ENCODE results near the gene TDRD7.

The TDRD7 gene, protein sequence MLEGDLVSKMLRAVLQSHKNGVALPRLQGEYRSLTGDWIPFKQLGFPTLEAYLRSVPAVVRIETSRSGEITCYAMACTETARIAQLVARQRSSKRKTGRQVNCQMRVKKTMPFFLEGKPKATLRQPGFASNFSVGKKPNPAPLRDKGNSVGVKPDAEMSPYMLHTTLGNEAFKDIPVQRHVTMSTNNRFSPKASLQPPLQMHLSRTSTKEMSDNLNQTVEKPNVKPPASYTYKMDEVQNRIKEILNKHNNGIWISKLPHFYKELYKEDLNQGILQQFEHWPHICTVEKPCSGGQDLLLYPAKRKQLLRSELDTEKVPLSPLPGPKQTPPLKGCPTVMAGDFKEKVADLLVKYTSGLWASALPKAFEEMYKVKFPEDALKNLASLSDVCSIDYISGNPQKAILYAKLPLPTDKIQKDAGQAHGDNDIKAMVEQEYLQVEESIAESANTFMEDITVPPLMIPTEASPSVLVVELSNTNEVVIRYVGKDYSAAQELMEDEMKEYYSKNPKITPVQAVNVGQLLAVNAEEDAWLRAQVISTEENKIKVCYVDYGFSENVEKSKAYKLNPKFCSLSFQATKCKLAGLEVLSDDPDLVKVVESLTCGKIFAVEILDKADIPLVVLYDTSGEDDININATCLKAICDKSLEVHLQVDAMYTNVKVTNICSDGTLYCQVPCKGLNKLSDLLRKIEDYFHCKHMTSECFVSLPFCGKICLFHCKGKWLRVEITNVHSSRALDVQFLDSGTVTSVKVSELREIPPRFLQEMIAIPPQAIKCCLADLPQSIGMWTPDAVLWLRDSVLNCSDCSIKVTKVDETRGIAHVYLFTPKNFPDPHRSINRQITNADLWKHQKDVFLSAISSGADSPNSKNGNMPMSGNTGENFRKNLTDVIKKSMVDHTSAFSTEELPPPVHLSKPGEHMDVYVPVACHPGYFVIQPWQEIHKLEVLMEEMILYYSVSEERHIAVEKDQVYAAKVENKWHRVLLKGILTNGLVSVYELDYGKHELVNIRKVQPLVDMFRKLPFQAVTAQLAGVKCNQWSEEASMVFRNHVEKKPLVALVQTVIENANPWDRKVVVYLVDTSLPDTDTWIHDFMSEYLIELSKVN

DNA sequence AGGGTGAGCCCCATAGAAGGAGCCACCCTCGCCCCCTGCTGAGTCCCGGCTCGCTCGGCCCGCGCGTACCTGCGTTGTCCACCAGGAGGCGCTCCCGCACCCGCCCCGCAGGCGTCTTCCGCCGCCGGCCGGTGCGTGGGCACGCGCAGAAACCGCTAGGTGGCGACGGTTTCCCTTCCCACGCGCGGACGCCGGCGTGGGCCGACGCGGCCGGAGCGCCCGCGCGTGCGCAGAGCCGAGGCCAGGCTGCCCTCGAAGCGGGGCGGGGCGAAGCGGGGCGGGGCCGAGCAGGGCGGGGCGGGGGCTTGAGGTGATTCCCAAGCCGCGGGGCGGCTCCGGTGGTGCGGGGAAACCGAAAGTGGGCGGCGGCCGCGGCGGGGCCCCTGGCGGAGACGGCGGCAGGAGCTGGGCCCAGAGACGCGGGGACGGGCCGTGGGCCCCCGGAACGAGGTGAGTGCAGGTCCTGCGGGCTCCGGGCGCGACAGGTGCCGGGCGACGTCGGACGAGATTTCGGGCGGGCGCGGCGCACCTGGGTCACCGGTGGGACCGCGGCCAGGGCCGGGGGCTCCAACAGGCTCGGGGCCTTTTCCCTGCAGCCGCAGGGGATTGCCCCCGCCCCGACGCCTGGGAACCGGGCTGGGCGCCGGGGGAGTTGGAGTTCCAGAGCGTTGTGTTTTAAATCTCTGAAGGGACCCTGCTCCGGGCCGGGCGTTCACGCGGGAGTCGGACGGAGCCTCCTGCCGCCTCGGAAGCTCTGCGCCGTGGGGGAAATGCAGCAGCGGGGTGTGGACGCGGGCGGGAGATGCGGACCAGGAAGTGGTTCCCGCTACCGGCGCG is at the start of gene TDRD7:
TDRD7 (plus strand) TSS at position 308 of the 837 bp plus-strand sequence. CDS start 16,370 bp downstream, outside the sequence.
- peak; percentile 30 for DNase-seq

DNA sequence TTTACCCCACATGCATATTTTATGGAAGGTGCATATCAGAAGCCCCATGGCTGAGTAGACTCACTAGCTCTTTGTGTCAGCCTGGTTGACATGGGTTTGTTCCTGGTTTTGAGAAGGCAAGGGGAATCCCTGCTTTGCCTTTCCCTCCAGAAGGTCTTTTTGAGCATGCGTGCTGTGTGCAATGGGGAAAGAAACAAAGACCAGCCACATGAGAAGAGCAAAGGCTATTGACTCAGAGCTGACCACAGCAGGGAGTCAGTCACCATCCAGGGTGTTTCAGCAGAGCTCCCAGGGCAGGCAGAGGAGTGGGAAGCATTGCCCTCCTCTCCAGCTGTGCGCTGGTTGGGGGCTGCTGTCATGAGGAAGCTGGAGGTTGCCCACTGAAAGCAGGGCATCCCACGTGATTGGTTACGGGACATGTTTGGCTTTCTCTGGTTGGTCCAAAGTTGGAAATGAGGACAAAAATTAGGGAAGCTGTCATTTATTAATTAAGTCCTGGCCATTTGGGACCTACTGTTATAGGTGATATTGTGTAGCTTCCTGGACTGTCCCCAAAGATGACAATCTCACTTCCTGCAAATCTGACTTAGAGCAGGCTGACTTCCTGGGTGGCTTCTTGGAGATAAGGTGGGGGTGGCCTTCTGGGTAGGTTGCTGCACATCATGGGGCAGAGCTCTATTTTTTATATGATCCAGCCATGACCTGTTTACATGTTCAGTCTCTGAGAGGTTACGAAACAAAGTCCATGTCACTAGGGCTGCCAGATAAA is 48.9 kb upstream of the TDRD7 start:
- DNase-seq, result no peak

DNA sequence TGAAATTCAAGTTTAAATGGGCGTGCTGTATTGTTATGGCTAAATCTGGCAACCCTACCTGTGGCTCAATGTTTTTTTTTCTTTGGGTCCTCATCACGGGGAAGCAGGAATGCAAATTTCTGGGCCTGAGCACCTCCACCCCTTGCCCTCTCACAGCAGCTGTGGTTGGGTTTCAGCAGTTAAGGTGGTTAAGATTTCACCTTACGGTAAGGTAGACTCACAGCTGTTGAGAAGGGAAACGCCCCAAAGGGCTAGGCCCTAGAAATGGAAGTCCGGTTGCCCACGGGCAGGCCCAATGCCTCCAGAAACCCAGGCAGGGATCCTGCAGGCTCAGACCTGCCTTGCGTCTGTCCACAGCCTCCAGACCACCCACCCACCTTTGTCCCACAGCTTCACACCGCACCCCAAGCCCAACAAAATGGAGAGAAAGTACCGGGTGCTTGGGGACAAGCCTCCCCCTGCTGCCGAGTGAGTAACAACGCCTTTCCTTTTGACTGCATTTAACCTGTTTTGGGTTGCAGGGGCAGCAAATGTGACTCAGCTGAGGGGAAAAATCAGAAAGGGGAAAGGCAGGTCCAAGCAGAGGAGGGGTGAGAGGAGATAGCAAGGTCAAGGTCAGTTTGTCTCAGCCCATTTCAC is 48.1 kb upstream of the TDRD7 start:
- DNase-seq, result no peak

DNA sequence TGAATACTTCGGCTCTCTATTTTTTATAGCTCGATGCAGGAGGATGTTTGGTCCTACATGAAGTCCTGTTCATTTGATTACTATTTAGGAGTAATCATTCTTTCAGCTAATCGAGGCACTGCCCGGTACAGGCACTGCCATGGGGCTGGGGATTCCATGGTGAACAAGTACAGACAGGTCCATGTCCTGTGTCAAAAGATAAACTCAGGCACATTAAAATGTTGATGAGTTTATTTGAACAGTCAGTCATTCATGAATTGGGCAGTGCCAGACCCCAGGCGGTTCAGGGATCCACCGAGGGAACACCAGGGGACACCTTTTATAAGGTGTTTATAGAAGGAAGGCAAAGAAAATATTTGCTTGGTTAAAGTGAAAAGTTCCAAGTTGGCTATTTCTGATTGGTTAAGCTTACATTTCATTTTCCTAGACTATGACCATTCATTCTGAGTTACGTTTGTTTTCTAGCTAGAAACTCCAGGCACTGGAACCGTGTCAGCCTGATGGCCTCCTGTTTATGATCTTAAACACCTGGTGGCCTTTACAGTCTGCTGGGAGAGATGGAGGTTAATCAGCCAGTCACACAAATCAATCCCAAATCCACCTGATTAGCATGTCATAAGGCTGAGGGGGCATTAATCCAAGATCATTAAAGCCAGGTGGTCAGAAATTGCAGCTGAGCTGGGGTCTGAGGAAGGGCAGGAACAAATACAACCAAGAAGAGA is 47.0 kb upstream of the TDRD7 start:
- no peak for DNase-seq

DNA sequence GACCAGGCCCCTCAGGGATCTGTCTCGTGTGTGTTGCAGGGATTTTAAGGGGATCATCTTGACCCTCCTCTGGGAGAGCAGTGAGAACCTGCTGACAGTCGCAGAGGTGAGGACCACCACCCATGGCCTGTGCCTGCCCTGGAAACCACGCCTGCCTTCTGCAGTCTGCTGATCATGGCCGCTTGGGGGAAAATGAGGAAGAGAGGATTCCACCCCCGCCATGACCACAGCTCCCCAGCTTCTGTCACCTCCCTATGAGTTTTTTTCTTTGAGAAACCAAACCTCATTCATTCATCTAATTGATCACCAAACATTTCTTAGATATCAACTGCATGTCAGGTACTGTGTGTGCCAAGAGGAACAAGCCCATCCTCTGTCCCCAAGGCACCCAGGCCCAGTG is 46.3 kb upstream of the TDRD7 start:
- DNase-seq, result no peak

DNA sequence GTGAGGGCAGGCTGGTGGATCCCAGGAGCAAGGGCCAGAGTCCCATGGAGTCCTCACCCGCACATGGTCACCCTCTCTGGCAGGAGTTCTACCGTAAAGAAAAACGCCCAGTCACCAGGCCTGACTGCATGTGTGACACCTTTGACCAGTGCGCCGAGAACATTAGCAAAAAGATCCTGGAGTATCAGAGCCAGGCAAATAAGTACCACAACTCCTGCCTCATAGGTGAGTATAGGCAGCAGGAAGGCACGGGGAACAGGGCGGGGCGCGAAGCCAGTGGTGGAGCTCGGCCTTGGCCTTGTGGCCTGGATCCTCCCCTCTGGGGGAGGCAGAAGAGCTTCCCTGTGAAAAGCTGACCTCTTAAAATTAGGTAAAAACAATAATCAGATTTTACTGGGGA is 45.4 kb upstream of the TDRD7 start:
- DNase-seq, result no peak

DNA sequence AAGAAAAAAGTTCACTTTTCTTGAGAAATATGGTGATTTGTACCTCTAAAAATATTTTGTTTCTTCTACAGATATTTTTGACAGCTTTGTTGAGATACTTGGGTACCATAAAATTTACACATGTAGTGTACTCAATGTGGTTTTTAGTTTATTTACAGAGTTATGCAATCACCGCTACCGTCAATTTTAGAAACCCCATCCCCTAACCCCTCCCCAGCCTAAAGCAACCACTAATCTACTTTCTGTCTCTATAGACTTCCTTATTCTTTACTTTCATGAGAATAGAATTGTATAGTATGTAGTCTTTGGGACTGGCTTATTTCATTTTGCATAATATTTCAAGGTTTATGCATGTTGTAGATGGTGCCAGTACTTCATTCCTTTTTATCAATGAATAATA is 45.0 kb upstream of the TDRD7 start:
- DNase-seq, result no peak

DNA sequence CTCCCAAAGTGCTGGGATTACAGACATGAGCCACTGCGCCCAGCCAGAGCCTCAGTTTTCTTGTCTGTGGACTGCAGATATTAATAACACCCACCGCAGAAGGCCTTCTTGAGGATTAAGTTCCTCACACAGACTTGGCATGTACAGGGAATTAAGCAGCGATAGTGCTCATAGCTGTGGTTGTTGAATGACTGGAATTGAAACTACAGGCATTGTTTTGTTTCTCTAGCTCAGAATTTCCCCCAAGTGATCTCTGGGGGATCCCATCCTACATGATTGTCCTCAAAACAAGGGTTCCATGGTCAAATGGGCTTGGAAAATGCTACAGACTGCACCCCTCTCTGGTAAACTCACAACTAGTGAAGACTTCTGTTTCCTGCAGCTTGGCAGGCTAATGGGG is 44.2 kb upstream of the TDRD7 start:
- DNase-seq, result no peak

DNA sequence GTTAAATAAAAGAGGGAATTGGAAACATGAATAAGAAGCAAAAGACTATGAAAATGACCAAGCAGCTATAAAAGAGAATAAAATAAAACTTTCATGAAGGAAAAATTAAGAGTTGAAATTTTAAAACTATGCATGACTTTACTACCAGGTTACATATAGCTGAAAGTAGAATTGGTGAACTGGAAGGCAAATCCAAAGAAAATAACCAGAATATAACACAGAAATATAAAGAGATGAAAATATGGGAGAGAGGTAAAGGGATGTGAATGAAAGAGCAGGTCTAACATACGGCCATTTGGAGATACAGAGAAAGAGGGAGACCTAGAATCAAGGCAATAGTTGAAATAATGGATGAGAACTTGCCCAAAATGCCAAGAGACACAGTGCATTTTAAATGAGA is 42.9 kb upstream of the TDRD7 start:
- DNase-seq, result no peak

DNA sequence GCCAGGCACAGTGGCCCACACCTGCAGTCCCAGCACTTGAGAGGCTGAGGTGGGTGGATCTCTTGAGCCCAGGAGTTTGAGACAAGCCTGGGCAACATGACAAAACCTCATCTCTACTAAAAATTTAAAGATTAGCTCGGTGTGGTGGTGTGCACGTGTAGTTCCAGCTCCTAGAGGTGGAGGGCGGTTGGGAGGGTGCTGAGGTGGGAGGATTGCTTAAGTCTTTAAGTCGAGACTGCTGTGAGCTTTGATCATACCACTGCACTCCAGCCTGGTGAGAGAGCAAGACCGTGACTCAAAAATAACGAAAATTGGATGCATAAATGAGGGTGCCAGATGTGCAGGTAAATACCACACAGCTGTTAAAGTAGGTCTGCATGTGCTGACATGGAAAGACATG is 39.3 kb upstream of the TDRD7 start:
- no peak for DNase-seq

DNA sequence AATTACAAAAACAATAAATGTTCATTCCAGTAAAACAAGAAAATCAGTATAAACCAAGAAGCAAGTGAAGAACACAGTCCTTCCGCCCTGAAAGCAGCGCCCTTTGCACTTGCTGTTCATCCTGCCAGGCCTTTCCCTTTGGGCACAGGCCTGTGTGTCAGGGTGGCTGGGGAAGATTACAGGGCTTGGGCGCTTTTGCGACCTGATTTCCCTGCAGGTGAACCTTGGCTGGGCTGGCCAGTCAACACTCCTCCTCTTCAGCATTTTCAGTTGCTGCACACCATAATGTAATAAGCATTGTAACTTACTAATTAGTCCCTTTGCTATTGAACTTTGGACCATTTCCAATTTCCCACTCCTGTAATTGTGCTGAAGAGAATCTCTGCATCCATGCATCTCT is 38.6 kb upstream of the TDRD7 start:
- DNase-seq, result no peak

DNA sequence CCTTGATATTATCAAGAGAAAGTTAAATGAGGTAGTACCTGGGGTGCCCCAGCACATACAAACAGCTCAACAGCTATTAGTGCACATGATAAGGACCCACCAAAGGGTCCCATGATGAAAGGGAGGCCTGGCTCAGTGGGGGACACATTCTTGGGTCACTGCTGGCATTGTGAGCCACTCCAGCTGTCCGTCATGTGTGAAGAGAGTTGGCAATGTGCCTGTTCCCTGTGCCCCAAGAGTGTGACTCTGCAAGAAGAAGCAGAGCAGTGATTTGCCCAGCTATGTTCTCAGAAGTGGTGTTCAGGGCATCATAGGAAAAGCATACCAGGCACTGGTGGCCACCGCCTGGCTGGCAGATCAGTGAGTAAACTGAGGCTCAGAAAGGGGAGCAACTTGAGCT is 37.1 kb upstream of the TDRD7 start:
- DNase-seq, result no peak

DNA sequence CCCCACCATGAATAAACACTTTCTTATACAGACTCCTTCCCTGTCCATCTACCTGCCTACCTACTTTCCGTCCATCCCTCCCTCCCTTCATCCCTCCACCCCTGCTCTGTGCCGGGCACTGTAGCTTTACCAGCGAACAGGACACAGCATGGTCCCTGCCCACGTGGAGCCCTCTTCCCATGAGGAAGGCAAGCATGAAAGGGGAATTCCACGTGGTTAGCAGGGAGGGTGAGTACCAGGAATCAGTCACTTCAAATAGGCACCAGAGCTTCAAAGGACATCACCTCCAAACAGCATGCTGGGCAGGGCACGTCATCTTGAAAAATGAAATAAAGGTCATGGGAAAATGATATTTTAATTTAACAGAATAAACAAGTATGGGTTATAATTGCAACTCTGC is 35.0 kb upstream of the TDRD7 start:
- no peak for DNase-seq

DNA sequence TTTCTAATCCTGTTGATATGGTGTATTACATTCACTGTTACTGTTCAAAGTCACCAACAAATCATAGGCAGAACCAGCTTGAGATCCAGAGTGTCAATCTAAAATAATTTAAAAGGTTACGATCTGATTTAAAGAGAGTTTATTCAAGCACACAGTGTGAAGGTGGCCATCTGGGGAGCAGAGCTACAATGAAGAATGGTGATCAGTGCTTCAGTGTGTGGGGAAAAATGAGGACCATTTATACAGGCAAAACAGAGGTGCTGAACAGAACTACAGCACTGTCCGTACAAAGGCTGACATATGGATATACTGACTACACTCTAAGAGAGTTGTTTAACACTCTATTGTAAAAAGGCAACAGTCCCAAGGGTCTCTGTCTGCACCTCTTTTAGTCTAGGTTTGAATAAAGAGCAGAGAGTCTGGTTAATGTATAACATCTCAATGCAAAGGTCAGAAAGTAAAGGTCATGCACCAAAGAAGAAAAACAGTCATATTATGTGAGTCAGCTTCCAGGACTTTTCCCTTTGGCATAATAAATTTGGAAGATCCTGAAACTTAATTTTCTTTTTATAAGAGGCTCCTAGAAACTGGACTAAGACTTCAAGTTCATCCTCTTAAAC is 29.7 kb upstream of the TDRD7 start:
- no peak for DNase-seq

DNA sequence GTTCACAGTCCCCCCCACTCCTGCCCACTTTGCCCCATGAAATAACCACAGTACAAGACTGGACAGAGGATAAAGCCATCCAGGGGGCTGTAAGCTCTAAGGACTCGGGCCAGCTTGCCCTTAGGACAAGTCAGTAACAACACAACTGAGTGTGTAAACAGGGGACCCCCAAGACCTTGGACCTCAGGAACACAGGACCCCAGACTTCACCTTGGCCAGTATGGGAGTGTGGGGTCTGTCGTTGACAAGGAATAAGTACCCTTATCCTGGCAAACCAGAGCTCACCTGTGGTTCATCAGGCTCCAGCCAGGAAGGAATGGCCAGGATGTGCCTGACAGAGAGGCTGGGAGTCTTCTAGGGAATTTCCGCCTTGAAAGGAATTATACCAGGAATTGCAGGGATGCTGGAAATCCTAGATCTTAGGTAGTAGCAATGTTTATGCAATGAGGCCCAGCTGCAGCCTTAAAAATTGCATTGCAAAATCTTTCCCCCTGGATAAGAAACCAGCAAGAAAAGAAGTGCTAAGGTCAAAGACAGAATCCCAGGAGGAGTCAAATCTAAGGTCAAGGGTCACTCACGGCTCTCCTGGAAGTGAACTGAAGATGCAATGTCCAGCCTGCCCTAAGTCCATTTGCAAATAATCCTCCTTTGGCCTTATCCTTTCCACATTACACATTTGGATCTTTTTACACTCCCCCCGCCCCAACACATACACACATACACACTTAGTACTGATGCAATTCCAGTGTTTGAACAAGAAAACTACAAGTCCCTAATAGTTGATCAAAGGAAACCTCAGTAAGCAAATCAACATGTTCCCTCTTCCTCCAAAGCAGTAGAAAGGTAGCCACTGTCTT is 27.3 kb upstream of the TDRD7 start:
- no peak for DNase-seq

DNA sequence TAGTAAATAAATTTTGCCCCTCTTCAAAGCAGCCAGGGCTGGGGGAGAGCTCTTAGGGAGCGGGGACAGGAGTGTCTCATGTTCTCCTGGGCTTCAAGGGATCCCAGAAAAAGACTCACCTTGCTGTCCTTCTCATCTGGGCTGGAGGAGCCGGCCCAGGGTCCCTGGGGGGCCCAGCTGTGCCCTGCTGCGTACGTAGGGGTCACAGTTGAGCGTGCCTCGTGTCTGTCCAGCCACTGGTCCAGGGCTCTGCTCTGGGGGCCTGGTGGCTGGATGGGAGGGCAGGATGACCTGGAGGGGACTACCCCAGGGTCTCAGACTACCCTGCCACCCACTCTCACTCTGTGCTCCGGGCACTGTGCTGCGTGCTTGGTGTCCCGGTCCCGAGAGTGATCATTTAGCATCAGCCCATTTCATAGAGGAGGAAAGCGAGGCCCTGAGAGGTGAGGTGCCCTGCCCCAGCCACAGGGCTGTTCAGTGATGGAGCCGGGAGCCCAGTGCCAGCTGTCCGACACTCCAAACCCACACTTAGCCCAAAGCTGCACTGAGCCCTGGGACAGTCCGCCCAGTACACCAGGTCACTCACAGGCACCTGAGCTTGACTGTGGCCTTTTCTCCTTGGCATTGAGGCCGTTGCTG is 26.2 kb upstream of the TDRD7 start:
- DNase-seq, result no peak

DNA sequence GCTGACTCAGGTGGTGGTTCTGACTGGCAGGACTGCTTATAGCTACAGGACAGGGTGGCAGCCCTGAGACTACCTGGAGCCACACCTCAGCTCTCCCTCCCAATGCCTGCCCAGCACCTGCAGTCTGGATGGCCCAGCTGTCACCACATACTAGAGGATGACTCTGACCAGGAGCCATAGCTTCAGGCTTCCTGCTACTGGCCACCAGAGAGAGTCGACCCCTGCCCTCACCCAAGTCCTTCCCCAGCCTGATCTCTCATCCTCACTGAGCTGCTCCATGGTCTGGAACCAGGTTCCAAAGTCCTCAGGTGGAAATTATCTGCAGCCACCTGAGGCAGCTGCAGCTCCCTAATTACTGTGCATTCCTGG is 25.6 kb upstream of the TDRD7 start:
- no peak for DNase-seq

DNA sequence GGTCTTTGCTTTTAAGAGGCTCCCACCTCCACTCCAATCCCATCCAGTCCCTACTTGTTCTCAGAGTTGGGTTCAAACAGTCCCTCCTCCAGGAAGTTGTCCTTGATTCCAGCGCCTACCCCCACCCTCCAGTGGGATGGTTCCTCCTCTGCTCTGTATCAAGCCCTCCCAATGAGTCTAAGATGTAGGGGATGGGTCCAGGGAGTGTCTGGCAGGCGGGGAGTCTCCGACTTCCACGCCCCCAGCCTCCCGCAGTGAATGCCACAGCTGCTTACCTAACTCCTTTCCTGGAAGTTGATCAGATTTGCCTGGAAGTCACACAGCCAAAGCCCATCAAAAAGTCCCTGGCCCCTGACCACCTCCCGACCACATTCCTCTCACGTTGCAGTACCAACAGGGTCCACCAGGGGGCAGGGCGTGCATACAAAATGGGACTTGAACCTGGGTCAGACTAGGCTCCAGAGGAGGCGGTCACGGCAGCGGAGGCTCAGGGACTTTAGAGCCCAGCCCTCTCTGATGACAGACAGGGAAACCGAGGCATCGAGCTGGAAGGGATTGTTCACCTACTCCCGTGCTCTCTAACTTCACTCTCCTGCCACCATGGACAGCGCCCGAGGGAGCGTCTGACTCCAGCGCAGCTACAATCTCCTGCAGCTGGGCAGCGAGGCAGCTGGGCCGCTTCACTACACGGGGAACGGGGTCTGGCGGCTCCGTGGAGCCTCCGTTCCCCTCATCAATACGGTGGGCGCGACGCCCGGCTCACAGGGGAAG is 25.0 kb upstream of the TDRD7 start:
- DNase-seq, result peak; percentile 18

Measured in NCI-H1417 treated with DMSO at 0.1 percent for 48 hours (cell line).